HFF-Myc (cell line): ENCODE results near the gene ARL4C.

Source experiments
- DNase-seq: peaks from one replicate; pipeline ENCODE4 v3.0.0-alpha.2; 2011; ENCODE audit warnings: low read depth; ENCODE audit errors: extremely low read depth
- H3K4me3 ChIP-seq: replicated peaks from 2 replicates; pipeline ENCODE4 v1.5.1; 2011; ENCODE audit warnings: low read depth, mild to moderate bottlenecking, control low read depth, low read length
- TF ChIP-seq, protein P1 (sequence below): IDR thresholded peaks from 2 replicates; pipeline ENCODE4 v1.5.1; 2012; ENCODE audit warnings: mild to moderate bottlenecking, low read depth, low read length, control low read depth; ENCODE audit errors: missing control alignments

Gene ARL4C

DNA sequence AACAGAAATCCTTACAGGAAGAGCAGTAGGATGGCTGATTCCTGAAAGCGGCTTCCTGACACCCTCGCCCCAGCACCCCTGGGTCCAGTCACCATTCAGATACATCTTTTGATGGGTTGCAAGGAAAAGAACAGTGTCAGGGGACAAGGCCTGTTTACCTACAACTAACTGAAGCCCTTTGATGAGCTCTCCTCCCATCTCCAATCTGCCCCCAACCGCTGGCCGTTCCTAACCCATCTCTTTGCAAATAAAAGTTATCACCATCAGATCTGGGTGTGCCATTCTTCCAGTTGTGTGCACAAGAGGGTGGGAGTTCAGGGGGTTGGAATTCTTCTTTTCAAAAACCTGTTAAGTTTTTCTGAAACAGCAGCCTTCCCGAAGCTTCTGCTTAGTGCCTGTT, 48.9 kb downstream of the ARL4C start:
- DNase-seq, result no peak
- TF ChIP-seq, protein P1, sequence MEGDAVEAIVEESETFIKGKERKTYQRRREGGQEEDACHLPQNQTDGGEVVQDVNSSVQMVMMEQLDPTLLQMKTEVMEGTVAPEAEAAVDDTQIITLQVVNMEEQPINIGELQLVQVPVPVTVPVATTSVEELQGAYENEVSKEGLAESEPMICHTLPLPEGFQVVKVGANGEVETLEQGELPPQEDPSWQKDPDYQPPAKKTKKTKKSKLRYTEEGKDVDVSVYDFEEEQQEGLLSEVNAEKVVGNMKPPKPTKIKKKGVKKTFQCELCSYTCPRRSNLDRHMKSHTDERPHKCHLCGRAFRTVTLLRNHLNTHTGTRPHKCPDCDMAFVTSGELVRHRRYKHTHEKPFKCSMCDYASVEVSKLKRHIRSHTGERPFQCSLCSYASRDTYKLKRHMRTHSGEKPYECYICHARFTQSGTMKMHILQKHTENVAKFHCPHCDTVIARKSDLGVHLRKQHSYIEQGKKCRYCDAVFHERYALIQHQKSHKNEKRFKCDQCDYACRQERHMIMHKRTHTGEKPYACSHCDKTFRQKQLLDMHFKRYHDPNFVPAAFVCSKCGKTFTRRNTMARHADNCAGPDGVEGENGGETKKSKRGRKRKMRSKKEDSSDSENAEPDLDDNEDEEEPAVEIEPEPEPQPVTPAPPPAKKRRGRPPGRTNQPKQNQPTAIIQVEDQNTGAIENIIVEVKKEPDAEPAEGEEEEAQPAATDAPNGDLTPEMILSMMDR, result no peak
- no peak overlapping the region for H3K4me3 ChIP-seq

- no peak for DNase-seq
- H3K4me3 ChIP-seq, result no peak overlapping the region
- TF ChIP-seq, protein P1, result no peak
Observed at GRCh38 chr2:234447189-234447588, 49.7 kb downstream of the ARL4C start.

DNA sequence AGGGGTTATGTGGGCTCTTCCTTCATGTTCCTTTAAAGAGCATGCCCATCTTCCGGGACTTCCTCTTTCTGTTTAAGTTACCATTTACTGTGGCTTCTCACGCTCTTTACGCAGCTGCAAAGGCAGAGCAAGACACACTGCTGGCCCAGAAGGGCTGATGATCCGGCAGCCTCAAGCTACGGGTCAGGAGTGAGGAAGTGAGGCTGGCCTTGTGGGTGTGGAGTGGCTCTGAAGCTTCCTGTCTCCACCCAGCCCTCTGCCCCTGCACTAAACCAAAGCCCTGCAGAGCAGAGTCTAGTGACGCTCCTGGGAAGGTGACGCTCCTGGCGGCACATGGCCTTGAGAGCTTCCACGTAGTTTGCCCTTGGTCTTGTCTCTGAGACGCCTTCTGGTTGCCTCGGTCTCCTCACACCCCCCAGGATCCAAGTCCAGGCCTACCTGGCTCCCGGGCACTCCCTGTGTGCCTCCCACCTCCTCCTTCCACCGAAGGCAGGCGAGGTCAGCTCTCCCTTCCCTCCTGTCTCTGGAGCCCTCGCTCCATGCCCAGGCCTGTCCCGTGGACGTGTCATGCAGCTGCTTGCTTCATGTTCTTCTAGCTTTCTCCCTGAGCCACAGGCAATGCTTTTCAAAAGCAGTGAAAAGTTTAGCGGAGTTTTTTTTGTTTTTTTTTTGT, 50.3 kb downstream of the ARL4C start:
- no peak overlapping the region for H3K4me3 ChIP-seq
- no peak for DNase-seq
- TF ChIP-seq, protein P1, result no peak

DNA sequence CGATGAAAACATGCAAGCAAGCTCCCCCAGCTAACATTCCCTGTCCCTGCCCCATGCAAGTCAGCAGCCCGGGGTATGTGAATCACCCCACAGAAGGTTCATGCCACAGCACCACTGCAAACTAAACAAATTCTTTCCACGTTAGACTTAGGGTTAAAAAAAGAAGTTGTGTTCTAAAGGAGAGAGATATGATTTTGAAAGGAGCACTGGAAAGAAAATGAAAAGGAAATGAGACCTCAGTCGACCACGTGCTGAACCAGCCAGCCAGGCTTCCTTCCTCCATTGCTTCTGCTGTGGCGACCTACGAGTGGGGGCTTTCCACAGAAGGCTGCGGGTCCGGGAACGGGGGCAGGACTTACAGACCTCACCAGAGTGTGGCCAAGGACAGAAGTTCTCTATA, 52.0 kb downstream of the ARL4C start:
- H3K4me3 ChIP-seq, result no peak overlapping the region
- TF ChIP-seq, protein P1, result no peak
- no peak for DNase-seq

DNA sequence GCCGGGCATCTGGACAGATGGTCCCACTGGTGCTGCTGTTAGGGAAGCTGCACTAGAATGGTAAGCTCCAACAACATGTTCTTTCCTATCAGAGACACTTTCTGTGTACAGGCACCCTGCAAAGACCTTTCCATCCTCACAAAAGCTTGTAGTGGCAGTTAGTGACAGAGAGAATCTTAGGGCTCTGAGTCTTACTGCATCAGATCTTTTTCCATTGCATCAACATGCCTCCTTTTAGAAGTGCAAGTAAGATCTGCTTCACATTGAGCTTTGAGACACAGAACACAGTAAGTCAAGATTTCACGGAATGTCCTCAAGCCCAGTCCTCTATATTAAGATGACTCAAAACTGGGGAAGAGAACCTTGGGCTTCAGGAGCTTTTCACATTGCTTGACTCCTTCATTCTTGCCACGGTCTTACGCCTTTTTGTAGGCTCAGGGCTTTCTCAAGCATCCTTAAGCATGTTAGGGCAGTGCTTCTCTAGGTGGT, 52.6 kb downstream of the ARL4C start:
- TF ChIP-seq, protein P1, result no peak
- DNase-seq, result no peak

More for the DNA sequence above, 52.6 kb downstream of the ARL4C start:
- no peak overlapping the region for H3K4me3 ChIP-seq
